OCI-LY7 (cell line): ENCODE measurements around the gene UVRAG. TPM values are rescaled to one million over a fixed set of nuclear protein-coding genes. Genes with fewer than 3 reads are reported as not detected.

ENCODE experiments used
- BruUV-seq: library from RNA; stranded (reverse); fragments of 400-500 nt; replicated peaks from 2 replicates; lab custom pipeline; 2021; lab: Mats Ljungman, UMichigan
- CTCF ChIA-PET: fragments of 300-600 bp; sonication (Branson Sonifier 250); formaldehyde crosslinking; loops from one replicate; lab custom pipeline; 2022; ENCODE audit warnings: antibody characterized with exemption; ENCODE audit not compliant: unreplicated experiment; lab: Charles Lee
- POLR2A ChIA-PET: fragments of 300-600 bp; sonication (Branson Sonifier 250); formaldehyde crosslinking; loops from one replicate; lab custom pipeline; 2022; ENCODE audit warnings: antibody characterized with exemption; lab: Charles Lee
- DNase-seq: peaks from one replicate; pipeline ENCODE4 v3.0.0-alpha.2; 2015; ENCODE audit warnings: low spot score
- H2AFZ ChIP-seq: fragments of 200-600 bp; sonication (generic), shearing (Covaris generic); 2 replicates; pipeline ENCODE4 v1.6.1; 2014; ENCODE audit warnings: mild to moderate bottlenecking, antibody characterized with exemption, low read length, moderate library complexity
- H3K27ac ChIP-seq: fragments of 200-600 bp; sonication (generic); 2 replicates; pipeline ENCODE4 v1.5.1; 2014; ENCODE audit warnings: mixed run types, low read depth, mild to moderate bottlenecking, moderate library complexity, low read length, inconsistent platforms; ENCODE audit not compliant: poor library complexity, severe bottlenecking
- H3K36me3 ChIP-seq: fragments of 200-600 bp; sonication (generic); 2 replicates; pipeline ENCODE4 v1.6.1; 2014; ENCODE audit warnings: mild to moderate bottlenecking, antibody characterized with exemption, low read length, moderate library complexity, mixed read lengths; ENCODE audit not compliant: insufficient read depth
- H3K4me1 ChIP-seq: fragments of 200-600 bp; sonication (generic); 2 replicates; pipeline ENCODE4 v1.5.1; 2014; ENCODE audit warnings: mild to moderate bottlenecking, low read length; ENCODE audit not compliant: insufficient read depth, poor library complexity, severe bottlenecking
- H3K4me2 ChIP-seq: fragments of 200-600 bp; sonication (generic); 2 replicates; pipeline ENCODE4 v1.6.1; 2014; ENCODE audit warnings: mild to moderate bottlenecking, low read length
- H3K4me3 ChIP-seq: fragments of 200-600 bp; sonication (generic); 2 replicates; pipeline ENCODE4 v1.5.1; 2014; ENCODE audit warnings: mild to moderate bottlenecking, low read depth, low read length; ENCODE audit not compliant: poor library complexity, severe bottlenecking
- H3K79me2 ChIP-seq: fragments of 200-600 bp; sonication (generic); 2 replicates; pipeline ENCODE4 v1.6.1; 2016; ENCODE audit warnings: low read depth, mild to moderate bottlenecking, low read length, moderate library complexity, mixed read lengths; ENCODE audit not compliant: insufficient read depth
- H3K9me2 ChIP-seq: fragments of 200-600 bp; sonication (generic); 2 replicates; pipeline ENCODE4 v1.6.1; 2016; ENCODE audit warnings: mild to moderate bottlenecking, low read length, mixed read lengths; ENCODE audit not compliant: insufficient read depth
- H3K9me3 ChIP-seq: fragments of 200-600 bp; sonication (generic); 2 replicates; pipeline ENCODE4 v1.6.1; 2014; ENCODE audit warnings: mild to moderate bottlenecking, mixed run types, low read length, mixed read lengths
- H4K20me1 ChIP-seq: fragments of 200-600 bp; sonication (generic); 2 replicates; pipeline ENCODE4 v1.6.1; 2014; ENCODE audit warnings: mild to moderate bottlenecking, antibody characterized with exemption, low read length, moderate library complexity, mixed read lengths; ENCODE audit not compliant: insufficient read depth
- CTCF ChIP-seq: fragments of 200-600 bp; sonication (generic); conservative IDR thresholded peaks from 2 replicates; pipeline ENCODE4 v1.5.1; 2014; ENCODE audit warnings: mild to moderate bottlenecking, antibody characterized with exemption, low read length, moderate library complexity, mixed read lengths
- EZH2phosphoT487 ChIP-seq: fragments of 200-600 bp; sonication (generic); IDR thresholded peaks from 2 replicates; pipeline ENCODE4 v1.6.1; 2018; ENCODE audit warnings: low read depth, borderline replicate concordance, mild to moderate bottlenecking, mixed run types, antibody characterized with exemption, low read length, moderate library complexity, mixed read lengths
- intact Hi-C: fragments of 100-400 bp; cut with micrococcal nuclease; formaldehyde crosslinking; loops from one replicate; pipeline ENCODE4 v1.10.0; 2022; ENCODE audit not compliant: unreplicated experiment
- total RNA-seq, 2 experiments: library from RNA; depleted of rRNA in 1 of 2; stranded (reverse); fragments of >200 nt in 1 of 2; shearing (Covaris generic) in 1 of 2; gene quantifications; 2 replicates each; pipeline ENCODE4 v1.2.3, GENCODE V29; 2014 to 2022

The UVRAG gene
- total RNA-seq, 2 experiments from 2014 or later: 43.7 to 73.3 TPM

GRCh38 chr11:76064192-76064591 is 249.2 kb downstream of the UVRAG start:
- ChIA-PET CTCF (no interaction called here), POLR2A (interaction anchor here (0.6 to 1.3 kb wide), 3 partner anchors 11 to 169 kb away, joined by 3 to 7 read pairs (median 4); no protein-coding TSS in a partner anchor)
- no peak overlapping the region for H3K4me2 ChIP-seq
- intact Hi-C loops: no loop called here
- H3K4me1 ChIP-seq: no peaks in the 10 kb centered on the region
- no peak overlapping the region for H2AFZ ChIP-seq
- H3K4me3 ChIP-seq: no peak overlapping the region
- peaks cover 47% of the 10 kb centered on the region for H3K36me3 ChIP-seq
- TF ChIP-seq CTCF (no peak), EZH2phosphoT487 (no peak)
- no peaks in the 10 kb centered on the region for H4K20me1 ChIP-seq
- no peak for DNase-seq
- no peak overlapping the region for H3K27ac ChIP-seq
- BruUV-seq: no TSS peak
- H3K9me3 ChIP-seq: no peaks in the 10 kb centered on the region
- H3K79me2 ChIP-seq: no peaks in the 10 kb centered on the region
- no peaks in the 10 kb centered on the region for H3K9me2 ChIP-seq

- CTCF ChIA-PET: no interaction called here
- H4K20me1 ChIP-seq: no peaks in the 10 kb centered on the region
- no peak overlapping the region for H3K4me2 ChIP-seq
- POLR2A ChIA-PET: interaction anchor here (1.0 to 1.6 kb wide), 2 partner anchors 10 to 20 kb away, joined by 3 to 4 read pairs; no protein-coding TSS in a partner anchor
- H3K4me1 ChIP-seq: no peaks in the 10 kb centered on the region
- no peak overlapping the region for H2AFZ ChIP-seq
- intact Hi-C loops: no loop called here
- no peak overlapping the region for H3K4me3 ChIP-seq
- no peaks in the 10 kb centered on the region for H3K9me3 ChIP-seq
- peaks cover 60% of the 10 kb centered on the region for H3K36me3 ChIP-seq
- BruUV-seq: no TSS peak
- H3K79me2 ChIP-seq: no peaks in the 10 kb centered on the region
- no peak overlapping the region for H3K27ac ChIP-seq
- no peaks in the 10 kb centered on the region for H3K9me2 ChIP-seq
- TF ChIP-seq CTCF (no peak), EZH2phosphoT487 (no peak)
- DNase-seq: no peak
These were observed 252.1 kb downstream of the UVRAG start for GRCh38 chr11:76067099-76067498.

GRCh38 chr11:76069001-76069400 is 254.0 kb downstream of the UVRAG start:
- H3K9me3 ChIP-seq: no peaks in the 10 kb centered on the region
- BruUV-seq: no TSS peak
- no peak overlapping the region for H3K27ac ChIP-seq
- H3K4me2 ChIP-seq: no peak overlapping the region
- H3K4me3 ChIP-seq: no peak overlapping the region
- CTCF ChIA-PET: no interaction called here
- intact Hi-C loops: no loop called here
- H3K9me2 ChIP-seq: no peaks in the 10 kb centered on the region
- H3K79me2 ChIP-seq: no peaks in the 10 kb centered on the region
- no peak overlapping the region for H2AFZ ChIP-seq
- no peak for DNase-seq
- H4K20me1 ChIP-seq: no peaks in the 10 kb centered on the region
- TF ChIP-seq EZH2phosphoT487: no peak
- H3K4me1 ChIP-seq: no peaks in the 10 kb centered on the region
- peaks cover 63% of the 10 kb centered on the region for H3K36me3 ChIP-seq
- POLR2A ChIA-PET: interaction anchor here (1.4 kb wide), 1 partner anchor 10 kb away, joined by 3 read pairs; no protein-coding TSS in a partner anchor
